ENCODE data around the gene METTL9. TPM values are rescaled to one million over a fixed set of nuclear protein-coding genes. Genes with fewer than 3 reads are reported as not detected.
"Not testable (repeated sequence)": the region's sequence is repeated elsewhere in the genome, so short reads cannot be mapped to it uniquely, and the experiment has no call there.

Gene METTL9
- total RNA-seq = 89.3 TPM
- long read RNA-seq, full-length matches to known transcripts = 317 of 351 reads
- long read RNA-seq, partial matches to known transcripts = 11 of 351 reads
- long read RNA-seq, other reads (novel, unspliced or antisense) = 23 of 351 reads

DNA sequence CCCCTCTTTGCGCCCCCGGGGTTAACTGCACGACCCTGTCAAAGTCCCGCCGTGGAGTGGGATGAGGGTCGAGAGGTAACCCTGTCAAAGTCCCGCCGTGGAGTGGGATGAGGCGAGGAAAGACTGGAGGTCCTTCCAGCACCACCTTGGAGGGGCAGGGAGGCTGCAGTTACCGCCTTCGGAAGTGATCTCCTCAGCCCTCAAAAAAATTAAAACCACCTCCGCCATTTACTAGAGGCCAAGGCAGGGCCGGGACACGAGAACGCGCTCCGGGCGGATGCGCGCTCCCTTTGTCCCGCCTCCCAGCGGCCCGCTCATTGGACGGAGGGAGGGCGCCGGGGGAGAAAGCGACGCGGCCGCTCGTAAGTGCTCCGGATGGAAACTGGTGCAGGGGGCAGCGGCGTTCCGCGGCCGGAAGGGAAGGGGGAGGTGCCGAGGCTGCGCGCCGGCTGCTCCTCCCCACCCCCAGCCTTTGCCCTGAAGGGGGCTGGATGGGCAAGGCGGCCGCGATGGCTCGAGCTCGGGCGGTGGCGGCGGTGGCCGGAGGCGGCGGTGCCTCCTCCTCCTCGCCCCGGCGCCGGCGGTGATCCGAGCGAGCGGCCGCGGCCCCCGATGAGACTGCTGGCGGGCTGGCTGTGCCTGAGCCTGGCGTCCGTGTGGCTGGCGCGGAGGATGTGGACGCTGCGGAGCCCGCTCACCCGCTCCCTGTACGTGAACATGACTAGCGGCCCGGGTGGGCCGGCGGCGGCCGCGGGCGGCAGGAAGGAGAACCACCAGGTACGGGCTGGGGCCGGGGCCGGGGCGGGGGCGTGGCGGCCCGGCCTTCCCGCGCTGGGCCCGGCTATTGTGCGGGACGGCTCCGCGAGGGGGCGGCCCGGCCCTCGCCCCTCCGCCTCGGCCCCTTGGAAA lies at the start of gene METTL9:
METTL9 (plus strand) TSS at position 456 of the 909 bp plus-strand sequence; CDS start at position 613, 157 bp downstream.
- DNase-seq (ENCODE audit: low spot score) = peak; percentile 98

DNA sequence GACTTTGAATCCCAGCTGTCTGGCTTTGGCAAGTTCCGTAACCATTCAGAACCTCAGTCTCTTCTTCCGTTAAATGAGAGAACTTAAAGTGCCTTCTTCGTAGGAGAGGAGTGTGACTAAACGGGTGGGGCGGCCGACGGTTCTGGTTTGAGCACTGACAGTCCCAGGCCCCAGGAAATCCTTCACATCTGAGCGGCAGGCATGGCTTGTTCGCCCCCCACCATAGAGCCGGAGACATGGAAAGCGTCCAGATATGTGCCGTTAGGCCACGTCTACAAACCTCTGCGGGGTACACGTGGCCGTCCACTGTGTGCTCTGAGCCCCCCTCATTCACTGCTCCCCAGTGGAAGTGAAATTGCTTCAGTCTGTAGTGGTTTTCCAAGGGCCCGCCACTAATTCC lies 49.4 kb upstream of the METTL9 start:
- not testable (repeated sequence) for DNase-seq (ENCODE audit: low spot score)

DNA sequence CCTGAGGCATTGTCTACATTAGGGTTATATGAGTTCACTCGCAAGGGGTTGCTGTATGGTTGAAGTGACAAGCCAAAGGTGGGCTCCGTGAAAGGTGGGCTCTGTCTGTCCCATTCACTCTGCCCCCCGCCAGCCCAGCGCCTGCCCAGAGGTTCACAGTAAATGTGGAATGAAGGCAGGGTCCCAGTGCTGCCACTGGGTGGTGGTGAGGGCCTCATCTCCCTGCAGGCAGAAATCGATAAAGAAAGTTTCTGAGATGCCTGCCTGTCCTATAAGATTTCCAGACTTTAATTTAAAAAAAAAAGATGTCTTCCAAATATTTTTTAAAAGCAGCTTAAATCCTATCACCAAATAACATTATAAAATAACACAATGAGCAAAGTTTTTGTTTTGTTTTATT lies 48.9 kb upstream of the METTL9 start:
- not testable (repeated sequence) for DNase-seq (ENCODE audit: low spot score)

DNA sequence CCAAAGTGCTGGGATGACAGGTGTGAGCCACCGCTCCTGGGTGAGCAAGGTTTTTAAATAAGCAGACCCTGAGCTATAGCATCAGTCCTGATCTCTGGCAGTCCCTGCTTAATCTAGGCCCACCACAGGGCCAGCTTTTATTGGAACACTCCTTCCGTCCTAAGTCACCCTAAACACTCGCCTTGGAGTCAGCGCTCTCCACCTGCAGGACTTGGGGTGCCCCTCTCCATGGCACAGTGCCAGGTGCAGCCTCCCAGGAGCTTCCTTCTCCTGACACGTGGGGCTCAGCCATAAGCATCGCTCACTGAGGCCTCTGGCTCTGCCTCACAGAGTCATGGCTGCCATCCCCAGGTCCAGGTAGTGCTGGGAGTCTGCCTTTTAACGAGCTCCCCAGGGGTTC lies 48.3 kb upstream of the METTL9 start:
- not testable (repeated sequence) for DNase-seq (ENCODE audit: low spot score)

DNA sequence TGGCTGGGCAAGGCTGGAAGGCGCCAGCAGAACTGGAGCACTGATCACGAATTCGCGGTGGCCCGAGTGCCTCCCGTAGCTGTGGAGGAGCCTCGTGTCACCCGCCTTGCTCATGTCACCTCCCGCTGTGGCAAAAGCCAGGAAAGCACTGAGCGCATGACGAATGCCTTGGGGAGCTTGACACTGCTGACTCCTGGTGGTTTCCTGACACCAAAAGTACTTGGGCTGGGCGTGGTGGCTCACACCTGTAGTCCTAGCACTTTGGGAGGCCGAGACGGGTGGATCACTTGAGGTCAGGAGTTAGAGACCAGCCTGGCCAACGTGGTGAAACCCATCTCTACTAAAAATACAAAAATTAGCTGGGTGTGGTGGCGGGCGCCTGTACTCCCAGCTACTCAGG lies 47.8 kb upstream of the METTL9 start:
- not testable (repeated sequence) for DNase-seq (ENCODE audit: low spot score)

DNA sequence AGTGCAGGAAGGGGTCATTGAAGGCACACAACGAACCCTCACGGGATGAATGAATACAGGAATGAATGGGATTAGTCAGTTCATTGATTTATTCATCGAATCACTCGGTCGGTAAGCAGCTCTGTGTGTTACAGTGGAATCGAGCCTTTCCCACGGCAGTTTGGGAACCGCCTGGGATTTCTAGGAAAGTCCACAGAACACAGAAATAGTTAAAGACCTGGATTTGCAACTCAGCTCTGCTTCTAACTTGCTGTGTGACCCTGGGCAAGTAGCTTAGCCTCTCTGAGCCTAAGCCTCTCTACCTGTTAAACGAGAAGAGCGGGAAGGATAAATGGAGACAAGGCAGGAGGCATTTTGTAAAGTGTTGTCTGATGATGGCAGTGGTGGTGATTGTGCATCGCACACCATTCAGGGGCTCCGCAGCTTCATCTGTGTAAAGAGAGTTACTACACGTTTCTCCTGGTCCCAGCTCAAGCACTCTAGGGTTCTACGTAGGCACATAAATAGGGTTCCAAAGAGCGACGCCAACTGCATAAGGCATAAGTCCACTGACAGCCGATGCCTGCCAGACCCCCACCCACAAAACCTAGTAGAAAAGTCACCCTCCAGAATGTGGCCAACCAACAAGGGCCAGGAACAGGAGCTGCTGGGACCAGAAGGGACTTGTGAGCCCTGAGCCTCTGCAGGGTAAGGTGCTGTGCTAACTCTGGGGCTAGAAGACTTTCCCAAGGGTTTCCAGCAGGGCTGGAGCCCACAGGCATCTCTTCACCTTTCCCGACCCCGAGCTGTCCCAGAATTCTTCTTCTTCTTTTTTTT lies 45.7 kb upstream of the METTL9 start:
- peak; percentile 81 for DNase-seq (ENCODE audit: low spot score)

DNA sequence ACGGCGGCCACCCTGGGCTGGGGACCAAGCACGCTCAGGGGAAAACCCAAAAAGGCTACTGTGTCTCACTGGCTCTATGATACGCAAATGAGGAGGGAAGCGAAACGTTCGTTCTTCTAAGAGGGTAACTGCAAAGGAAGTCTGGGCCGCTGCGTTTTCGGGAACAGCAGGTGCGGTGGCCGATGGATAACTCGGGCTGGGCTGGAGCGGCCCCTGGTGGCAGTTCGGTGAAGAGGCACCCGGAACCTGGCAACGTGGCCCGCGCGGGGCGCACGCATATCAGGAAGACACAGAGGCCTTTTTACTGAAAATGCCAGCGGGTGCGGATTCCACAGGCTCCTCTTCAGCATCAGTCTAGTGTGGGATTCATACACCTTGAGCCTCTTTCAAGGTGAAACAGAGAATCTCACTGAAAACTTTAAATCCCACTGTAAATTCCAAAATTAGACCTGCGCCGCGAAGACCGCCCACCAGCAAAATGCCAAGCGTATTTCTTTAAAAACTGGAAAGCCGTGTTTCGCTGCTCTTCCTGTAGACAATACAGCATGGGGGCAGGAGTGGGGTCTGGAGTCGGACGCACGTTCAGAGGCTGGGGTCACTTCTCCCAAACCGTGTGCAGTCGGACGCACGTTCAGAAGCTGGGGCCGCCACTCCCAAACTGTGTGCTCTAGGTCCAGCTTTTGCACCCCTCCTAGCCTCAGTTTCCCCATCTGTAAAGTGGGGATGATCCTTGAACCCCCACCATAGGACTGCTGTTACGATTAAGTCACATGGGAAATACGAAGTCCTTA lies 44.4 kb upstream of the METTL9 start:
- DNase-seq (ENCODE audit: low spot score) = peak; percentile 99

DNA sequence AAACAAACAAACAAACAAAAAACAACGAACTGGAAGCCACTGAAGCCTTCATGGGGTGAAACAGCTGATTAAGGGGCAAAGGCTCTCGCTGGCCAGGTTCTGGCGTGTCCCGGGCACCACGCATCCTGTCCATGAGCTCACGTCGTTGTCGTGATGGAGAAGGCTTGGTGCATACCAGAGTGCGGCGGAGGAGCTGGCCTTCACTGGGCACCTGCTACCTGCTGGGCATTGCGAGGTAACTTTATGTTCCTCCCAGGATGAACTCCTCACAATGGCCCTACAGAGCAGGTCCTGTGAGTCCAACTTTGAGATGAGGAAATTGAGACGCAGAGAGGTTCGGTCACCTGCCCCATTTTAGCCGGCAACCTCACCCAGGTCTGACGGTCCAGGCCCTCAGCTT lies 43.8 kb upstream of the METTL9 start:
- peak; percentile 91 for DNase-seq (ENCODE audit: low spot score)

DNA sequence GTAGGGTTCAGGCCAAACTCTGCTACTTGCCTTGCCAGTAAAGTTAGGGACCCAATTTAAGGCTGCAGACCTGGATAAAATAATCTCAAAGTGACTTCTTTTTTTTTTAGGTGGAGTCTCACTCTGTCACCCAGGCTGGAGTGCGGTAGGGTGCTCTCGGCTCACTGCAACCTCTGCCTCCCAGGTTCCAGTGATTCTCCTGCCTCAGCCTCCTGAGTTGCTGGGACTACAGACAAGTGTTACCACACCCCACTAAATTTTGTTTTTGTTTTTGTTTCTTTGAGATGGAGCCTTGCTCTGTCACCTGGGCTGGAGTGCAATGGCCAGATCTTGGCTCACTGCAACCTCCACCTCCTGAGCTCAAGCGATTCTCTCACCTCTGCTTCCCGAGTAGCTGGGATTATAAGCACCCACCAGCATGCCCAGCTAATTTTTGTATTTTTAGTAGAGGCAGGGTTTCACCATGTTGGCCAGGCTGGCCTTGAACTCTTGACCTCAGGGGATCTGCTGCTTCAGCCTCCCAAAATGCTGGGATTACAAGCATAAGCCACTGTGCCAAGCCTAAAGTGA lies 43.3 kb upstream of the METTL9 start:
- peak; percentile 83 for DNase-seq (ENCODE audit: low spot score)

DNA sequence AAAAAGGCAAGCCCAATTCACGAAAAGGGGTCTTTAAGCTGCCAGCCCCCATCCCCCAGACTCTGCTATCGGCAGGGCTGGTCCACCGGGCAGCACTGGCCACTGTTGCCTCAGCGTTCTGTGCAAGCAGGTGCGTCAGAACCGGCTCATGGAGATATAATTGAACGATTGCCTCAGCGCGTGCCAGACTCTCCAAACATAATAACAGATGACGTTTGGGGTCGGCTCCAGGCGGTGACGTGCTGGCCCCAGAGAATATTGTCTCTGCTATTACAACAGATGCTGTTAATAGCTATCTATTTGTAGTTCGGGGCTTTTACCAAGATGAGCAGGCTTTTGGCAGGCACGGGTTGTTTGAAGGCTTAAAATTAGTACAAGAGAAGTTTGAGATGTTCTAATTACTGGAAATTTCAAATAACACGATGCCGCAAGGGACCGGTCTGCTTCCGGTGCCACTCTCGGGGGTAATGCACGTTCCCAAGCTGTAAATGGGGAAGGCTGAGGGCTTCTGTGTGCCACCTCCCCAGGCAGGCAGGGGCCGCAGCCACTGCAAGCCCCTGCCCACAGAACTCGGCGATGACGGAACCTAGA lies 42.6 kb upstream of the METTL9 start:
- DNase-seq (ENCODE audit: low spot score) = peak; percentile 91

DNA sequence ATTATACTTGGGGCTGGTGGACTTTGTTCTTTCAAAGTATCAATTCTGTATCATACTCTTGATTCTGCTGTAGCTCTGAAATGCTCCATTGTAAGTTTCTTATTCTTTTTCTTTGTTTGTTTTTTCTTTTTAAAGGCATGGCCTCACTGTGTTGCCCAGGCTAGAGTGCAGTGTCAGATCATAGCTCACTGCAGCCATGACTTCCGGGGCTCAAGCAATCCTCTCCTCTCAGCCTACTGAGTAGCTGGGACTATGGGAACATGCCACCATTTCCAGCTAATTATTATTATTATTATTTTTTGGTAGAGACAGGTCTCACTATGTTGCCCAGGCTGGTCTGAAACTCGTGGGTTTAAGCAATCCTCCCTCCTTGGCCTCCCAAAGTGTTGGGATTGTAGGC lies 38.9 kb upstream of the METTL9 start:
- peak; percentile 45 for DNase-seq (ENCODE audit: low spot score)

DNA sequence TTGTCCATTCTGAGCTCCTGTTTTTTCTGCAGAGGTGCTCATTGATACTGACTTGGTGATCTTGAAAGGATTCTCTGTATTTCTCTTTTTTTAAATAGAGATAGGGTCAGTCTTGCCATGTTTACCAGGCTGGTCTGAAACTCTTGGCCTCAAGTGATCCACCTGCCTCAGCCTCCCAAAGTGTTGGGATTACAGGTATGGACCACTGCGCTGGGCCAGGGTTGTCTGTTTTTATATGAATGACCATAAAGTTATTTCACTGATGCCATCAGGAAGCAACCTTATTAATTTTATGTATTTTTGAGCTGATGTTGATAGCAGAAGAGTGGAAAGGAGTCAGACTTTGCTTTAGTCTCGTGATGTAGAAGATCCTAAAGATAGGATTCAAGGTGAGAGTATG lies 35.7 kb upstream of the METTL9 start:
- peak; percentile 65 for DNase-seq (ENCODE audit: low spot score)

DNA sequence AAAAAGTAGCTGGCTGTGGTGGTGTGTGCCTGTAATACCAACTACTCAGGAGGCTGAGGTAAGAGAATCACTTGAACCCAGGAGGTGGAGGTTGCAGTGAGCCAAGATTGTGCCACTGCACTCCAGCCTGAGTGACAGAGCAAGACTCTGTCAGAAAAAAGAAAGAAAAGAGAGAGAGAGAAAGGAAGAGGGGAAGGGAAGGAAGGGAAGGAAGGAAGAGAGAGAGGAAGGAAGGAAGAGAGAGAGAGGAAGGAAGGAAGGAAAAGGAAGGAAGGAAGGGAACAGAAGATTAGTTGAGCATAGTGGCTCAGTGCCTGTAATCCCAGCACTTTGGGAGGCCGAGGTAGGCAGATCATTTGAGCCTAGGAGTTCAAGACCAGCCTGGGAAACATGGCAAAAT lies 35.0 kb upstream of the METTL9 start:
- DNase-seq (ENCODE audit: low spot score) = not testable (repeated sequence)

DNA sequence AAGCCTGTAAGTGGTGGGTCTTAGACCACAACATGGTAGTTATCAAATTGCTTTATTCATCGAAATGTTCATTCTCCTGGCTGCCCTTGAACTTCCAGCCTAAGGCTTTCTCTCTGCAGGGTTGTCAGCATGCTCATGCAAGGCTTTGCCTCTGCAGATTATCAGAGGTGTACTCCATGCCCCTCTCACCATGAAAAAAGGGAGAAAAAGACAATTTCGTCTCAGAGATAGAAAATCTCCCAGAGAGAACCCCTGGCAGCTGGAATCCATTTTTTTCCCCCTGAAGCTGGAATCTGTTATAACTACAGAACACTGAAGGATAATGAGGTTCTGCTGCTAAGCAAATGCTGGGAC lies 33.9 kb upstream of the METTL9 start:
- DNase-seq (ENCODE audit: low spot score) = no peak

DNA sequence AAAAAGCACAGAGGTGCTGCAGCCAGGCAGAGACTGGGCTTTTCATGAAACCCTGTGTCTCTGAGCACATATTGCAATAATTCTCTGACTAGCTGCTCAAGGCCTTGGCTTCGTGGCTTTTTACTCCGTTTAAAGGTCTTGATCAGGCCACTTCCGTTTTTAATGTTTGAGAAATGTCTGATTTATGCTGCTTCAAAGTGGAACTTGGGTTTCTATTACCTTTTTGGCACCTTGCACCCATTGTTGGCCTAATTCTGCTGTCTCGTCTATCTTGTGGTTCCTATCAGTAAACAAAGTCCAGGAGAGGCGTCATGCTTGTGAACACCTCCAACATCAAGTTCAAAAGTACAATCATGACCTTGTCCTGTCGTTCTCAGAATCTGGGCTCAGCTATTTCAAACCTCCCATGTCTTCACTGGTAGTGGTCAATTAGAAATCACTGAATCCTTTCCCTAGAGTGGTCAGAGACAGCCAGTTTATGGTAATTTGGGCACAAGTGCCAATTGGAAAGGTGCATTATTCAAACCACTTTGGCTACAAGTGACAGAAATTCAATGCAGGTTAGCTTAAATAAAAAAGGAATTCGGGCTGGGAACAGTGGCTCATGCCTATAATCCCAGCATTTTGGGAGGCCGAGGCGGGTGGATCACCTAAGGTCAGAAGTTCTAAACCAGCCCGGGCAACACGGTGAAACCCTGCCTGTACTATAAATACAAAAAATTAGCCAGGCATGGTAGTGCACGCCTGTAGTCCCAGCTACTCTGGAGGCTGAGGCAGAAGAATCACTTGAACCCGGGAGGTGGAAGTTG lies 33.3 kb upstream of the METTL9 start:
- DNase-seq (ENCODE audit: low spot score) = peak; percentile 81

DNA sequence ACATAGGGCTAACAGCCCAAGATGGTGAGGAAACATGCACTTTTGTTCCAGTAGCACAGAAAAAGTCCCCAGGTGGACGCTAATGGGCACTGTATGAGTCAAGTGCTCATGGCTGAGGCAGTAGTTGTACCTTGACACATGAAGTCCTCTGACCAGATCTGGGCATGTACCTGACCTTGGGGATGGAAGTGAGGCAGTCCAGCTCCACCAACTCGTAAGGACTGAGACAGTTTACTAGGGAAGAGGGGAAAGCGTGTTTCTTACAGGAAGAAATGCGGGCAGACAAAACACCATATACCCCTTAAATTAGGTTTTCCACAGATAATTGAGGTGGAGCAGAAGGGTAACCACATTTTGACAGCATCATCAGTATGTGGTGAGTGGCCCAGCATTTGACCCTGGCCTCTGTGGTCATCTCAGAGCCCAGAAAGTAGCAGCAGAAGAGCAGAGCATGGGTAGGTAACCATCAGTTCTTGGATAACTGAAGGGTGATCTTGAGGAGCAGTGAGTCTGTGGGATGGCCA lies 32.4 kb upstream of the METTL9 start:
- peak; percentile 68 for DNase-seq (ENCODE audit: low spot score)

DNA sequence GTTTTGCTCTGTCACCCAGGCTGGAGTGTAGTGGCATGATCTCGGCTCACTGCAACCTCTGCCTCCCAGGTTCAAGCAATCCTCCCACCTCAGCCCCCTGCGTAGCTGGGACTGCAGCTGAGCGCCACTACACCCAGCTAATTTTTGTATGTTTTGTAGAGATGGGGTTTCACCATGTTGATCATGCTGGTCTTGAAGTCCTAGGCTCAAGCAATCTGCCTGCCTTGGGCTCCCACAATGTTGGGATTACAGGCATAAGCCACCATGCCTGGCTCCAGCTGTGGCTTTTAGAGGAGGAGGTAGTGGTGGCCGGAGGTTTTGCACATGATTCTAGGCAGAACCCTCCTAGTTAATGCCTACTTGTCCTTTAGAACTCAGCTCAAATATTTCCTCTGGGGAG lies 31.9 kb upstream of the METTL9 start:
- DNase-seq (ENCODE audit: low spot score) = peak; percentile 84

DNA sequence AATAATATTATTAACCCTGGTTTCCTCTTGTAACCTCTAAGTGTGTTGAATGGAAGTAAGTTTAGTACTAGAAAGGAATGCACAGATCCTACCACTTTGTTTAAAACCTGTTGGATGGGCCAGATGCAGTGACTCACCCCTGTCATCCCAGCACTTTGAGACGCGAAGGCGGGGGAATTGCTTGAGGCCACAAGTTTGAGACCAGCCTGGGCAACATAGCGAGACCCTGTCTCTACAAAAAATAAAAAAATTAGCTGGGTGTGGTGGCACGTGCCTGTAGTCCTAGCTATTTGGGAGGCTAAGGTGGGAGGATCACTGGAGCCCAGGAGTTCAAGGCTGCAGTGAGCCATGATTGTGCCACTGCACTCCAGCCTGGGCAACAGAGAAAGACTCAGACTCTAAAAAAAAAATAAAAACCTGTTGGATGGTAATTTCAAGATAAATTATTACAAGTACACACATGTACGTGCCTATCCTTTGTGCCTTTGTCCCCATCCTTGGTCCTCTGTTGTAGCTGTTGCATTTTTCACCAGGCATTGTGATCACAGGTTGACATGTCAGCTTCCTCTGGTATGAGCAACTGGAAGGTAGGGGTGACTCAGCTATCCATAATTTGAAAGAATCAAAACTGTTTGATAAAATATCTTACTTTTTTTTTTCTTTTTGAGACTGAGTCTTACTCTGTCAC lies 30.7 kb upstream of the METTL9 start:
- DNase-seq (ENCODE audit: low spot score) = peak; percentile 72

DNA sequence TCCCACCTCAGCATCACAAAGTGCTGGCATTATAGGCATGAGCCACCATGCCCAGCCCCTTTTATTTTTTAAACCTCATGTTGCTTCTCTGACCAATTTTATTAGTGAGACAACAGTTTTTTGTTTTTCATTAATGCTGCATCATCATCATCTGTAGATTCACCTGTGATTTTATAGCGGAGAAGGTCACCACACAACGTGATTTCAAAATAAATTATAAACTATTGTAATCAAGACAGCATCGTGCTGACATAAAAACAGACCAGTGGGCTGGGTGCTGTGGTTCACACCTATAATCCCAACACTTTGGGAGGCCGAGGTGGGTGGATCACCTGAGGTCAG lies 28.7 kb upstream of the METTL9 start:
- DNase-seq (ENCODE audit: low spot score) = no peak
